ENCODE results near the gene EML4.

EML4 gene

GRCh38 chr2:42314892-42315468 lies 145.8 kb downstream of the EML4 start:
- no peak overlapping the region for H3K4me3 ChIP-seq (replicated peaks; ENCODE audit: low read depth, low read length)
- TF ChIP-seq CTCF (IDR thresholded peaks at IDR 0.05; ENCODE audit: low read depth, low read length, missing control alignments): no peak
- DNase-seq (ENCODE audit: extremely low read depth, low read depth): peak; percentile 24

GRCh38 chr2:42315844-42316470 lies 146.8 kb downstream of the EML4 start:
- no peak overlapping the region for H3K4me3 ChIP-seq (replicated peaks; ENCODE audit: low read depth, low read length)
- no peak for TF ChIP-seq CTCF (IDR thresholded peaks at IDR 0.05; ENCODE audit: low read depth, low read length, missing control alignments)
- no peak for DNase-seq (ENCODE audit: extremely low read depth, low read depth)

GRCh38 chr2:42316910-42317309 lies 147.8 kb downstream of the EML4 start:
- TF ChIP-seq CTCF (IDR thresholded peaks at IDR 0.05; ENCODE audit: low read depth, low read length, missing control alignments): no peak
- no peak overlapping the region for H3K4me3 ChIP-seq (replicated peaks; ENCODE audit: low read depth, low read length)
- DNase-seq (ENCODE audit: extremely low read depth, low read depth): no peak

GRCh38 chr2:42317486-42317885 lies 148.3 kb downstream of the EML4 start:
- DNase-seq (ENCODE audit: extremely low read depth, low read depth): no peak
- no peak overlapping the region for H3K4me3 ChIP-seq (replicated peaks; ENCODE audit: low read depth, low read length)
- TF ChIP-seq CTCF (IDR thresholded peaks at IDR 0.05; ENCODE audit: low read depth, low read length, missing control alignments): no peak

GRCh38 chr2:42317945-42318344 lies 148.8 kb downstream of the EML4 start:
- no peak for TF ChIP-seq CTCF (IDR thresholded peaks at IDR 0.05; ENCODE audit: low read depth, low read length, missing control alignments)
- DNase-seq (ENCODE audit: extremely low read depth, low read depth): no peak
- no peak overlapping the region for H3K4me3 ChIP-seq (replicated peaks; ENCODE audit: low read depth, low read length)

- no peak overlapping the region for H3K4me3 ChIP-seq (replicated peaks; ENCODE audit: low read depth, low read length)
- no peak for DNase-seq (ENCODE audit: extremely low read depth, low read depth)
- TF ChIP-seq CTCF (IDR thresholded peaks at IDR 0.05; ENCODE audit: low read depth, low read length, missing control alignments): no peak
These were observed 150.1 kb downstream of the EML4 start for GRCh38 chr2:42319265-42319664.

Measured in HFF-Myc (cell line).